BJ (cell line): Measurements from ENCODE around the gene TTC7B. TPM values are rescaled to one million over a fixed set of nuclear protein-coding genes. Genes with fewer than 3 reads are reported as not detected.

ENCODE experiments used
- CTCF ChIA-PET: fragments of 350-600 bp; formaldehyde crosslinking; extraction: SDS; loops from one replicate; lab custom pipeline; 2021; ENCODE audit warnings: antibody characterized with exemption, inconsistent platforms; lab: Yijun Ruan, JAX
- POLR2A ChIA-PET: fragments of 300-600 bp; sonication (Branson Sonifier 250); formaldehyde crosslinking; extraction: SDS; loops from one replicate; lab custom pipeline; 2021; ENCODE audit warnings: antibody characterized with exemption; lab: Charles Lee
- DNase-seq: peaks from one replicate; pipeline ENCODE4 v3.0.0-alpha.2; 2011; ENCODE audit warnings: low read depth
- H3K27me3 ChIP-seq: 2 replicates; pipeline ENCODE4 v1.6.0; 2011; ENCODE audit warnings: low read length; ENCODE audit not compliant: control insufficient read depth, insufficient read depth
- H3K36me3 ChIP-seq: 2 replicates; pipeline ENCODE4 v1.5.1; 2011; ENCODE audit warnings: low read length; ENCODE audit not compliant: control insufficient read depth, insufficient read depth
- H3K4me3 ChIP-seq: 2 replicates; pipeline ENCODE4 v1.5.1; 2011; ENCODE audit warnings: low read depth, mild to moderate bottlenecking, control low read depth, low read length
- CTCF ChIP-seq: IDR thresholded peaks from 2 replicates; pipeline ENCODE4 v1.5.1; 2011; ENCODE audit warnings: low read depth, mild to moderate bottlenecking, control low read depth, inconsistent platforms, low read length, moderate library complexity; ENCODE audit not compliant: insufficient read depth
- polyA plus RNA-seq: library from polyadenylated mRNA; depleted of rRNA; stranded (reverse); fragments of >200 nt; gene quantifications from 2 replicates; pipeline ENCODE4 v1.2.3, GENCODE V29; 2011

Gene TTC7B
- polyA plus RNA-seq, 1 experiment: 46.9 TPM

- POLR2A ChIA-PET: no interaction called here
- Histone ChIP-seq H3K4me3 (no peak overlapping the region), H3K27me3 (no peaks in the 10 kb centered on the region), H3K36me3 (no peaks in the 10 kb centered on the region)
- CTCF ChIA-PET: interaction anchor here (1.5 kb wide), 1 partner anchor 12 kb away, joined by 3 read pairs; no protein-coding TSS in a partner anchor
- DNase-seq: no peak
- no peak for TF ChIP-seq CTCF
Measured at GRCh38 chr14:90632451-90632850, 183.8 kb downstream of the TTC7B start.

- Histone ChIP-seq H3K27me3 (no peaks in the 10 kb centered on the region), H3K4me3 (no peak overlapping the region), H3K36me3 (no peaks in the 10 kb centered on the region)
- no peak for DNase-seq
- ChIA-PET POLR2A (no interaction called here), CTCF (interaction anchor here (0.6 kb wide), 1 partner anchor 313 kb away, joined by 3 read pairs; no protein-coding TSS in a partner anchor)
- no peak for TF ChIP-seq CTCF
Measured at GRCh38 chr14:90630171-90630806, 185.9 kb downstream of the TTC7B start.

- DNase-seq: no peak
- TF ChIP-seq CTCF: no peak
- no peaks in the 10 kb centered on the region for H3K27me3 ChIP-seq
- CTCF ChIA-PET: interaction anchor here (0.6 kb wide), 1 partner anchor 312 kb away, joined by 3 read pairs; no protein-coding TSS in a partner anchor
- no peak overlapping the region for H3K4me3 ChIP-seq
- POLR2A ChIA-PET: no interaction called here
- H3K36me3 ChIP-seq: no peaks in the 10 kb centered on the region
Measured at GRCh38 chr14:90629471-90629870, 186.8 kb downstream of the TTC7B start.

- CTCF ChIA-PET: interaction anchor here (0.7 kb wide), 1 partner anchor 69 kb away, joined by 3 read pairs; no protein-coding TSS in a partner anchor
- TF ChIP-seq CTCF: no peak
- DNase-seq: no peak
- Histone ChIP-seq H3K36me3 (no peaks in the 10 kb centered on the region), H3K4me3 (no peak overlapping the region), H3K27me3 (no peaks in the 10 kb centered on the region)
- POLR2A ChIA-PET: no interaction called here
Measured at GRCh38 chr14:90628825-90629224, 187.4 kb downstream of the TTC7B start.

GRCh38 chr14:90627478-90627877, 188.8 kb downstream of the TTC7B start:
- TF ChIP-seq CTCF: no peak
- Histone ChIP-seq H3K4me3 (no peak overlapping the region), H3K36me3 (no peaks in the 10 kb centered on the region), H3K27me3 (no peaks in the 10 kb centered on the region)
- DNase-seq: no peak
- ChIA-PET POLR2A (no interaction called here), CTCF (no interaction called here)
